Nephron progenitor cell (in vitro differentiated cells): ENCODE measurements around the gene MBNL3.

Source experiments
- DNase-seq: peaks from one replicate; pipeline ENCODE4 v3.0.0; 2021
- H3K27ac Mint-ChIP-seq: 2 replicates; pipeline ENCODE4 v1.8.0; 2021; ENCODE audit warnings: mild to moderate bottlenecking, moderate library complexity, mixed read lengths
- H3K27me3 Mint-ChIP-seq: 2 replicates; pipeline ENCODE4 v1.8.0; 2021; ENCODE audit warnings: mild to moderate bottlenecking, low read depth, mixed read lengths; ENCODE audit not compliant: poor library complexity
- H3K36me3 Mint-ChIP-seq: 2 replicates; pipeline ENCODE4 v1.8.0; 2021; ENCODE audit warnings: low read depth, mixed read lengths
- H3K4me1 Mint-ChIP-seq: 2 replicates; pipeline ENCODE4 v1.8.0; 2021; ENCODE audit warnings: mixed read lengths
- H3K4me3 Mint-ChIP-seq: 2 replicates; pipeline ENCODE4 v1.8.0; 2021; ENCODE audit warnings: mild to moderate bottlenecking, moderate library complexity, mixed read lengths
- H3K9me3 Mint-ChIP-seq: 2 replicates; pipeline ENCODE4 v1.8.0; 2021; ENCODE audit warnings: mild to moderate bottlenecking, moderate library complexity, mixed read lengths
- CTCF ChIP-seq: fragments of 200-600 bp; sonication (generic); IDR thresholded peaks from 2 replicates; pipeline ENCODE4 v1.5.0; 2021; ENCODE audit warnings: antibody characterized with exemption

The MBNL3 gene

GRCh38 chrX:132486599-132487178, 2.1 kb downstream of the MBNL3 start:
- no peak for TF ChIP-seq CTCF
- Mint-ChIP-seq H3K4me1 (peaks cover 80% of the 10 kb centered on the region), H3K9me3 (no peaks in the 10 kb centered on the region), H3K27ac (no peak overlapping the region), H3K36me3 (no peaks in the 10 kb centered on the region), H3K27me3 (peaks cover 69% of the 10 kb centered on the region), H3K4me3 (peak overlapping the region; percentile 88)
- no peak for DNase-seq

GRCh38 chrX:132483951-132484350, 4.9 kb downstream of the MBNL3 start:
- Mint-ChIP-seq H3K36me3 (no peaks in the 10 kb centered on the region), H3K4me1 (peaks cover 96% of the 10 kb centered on the region), H3K9me3 (no peaks in the 10 kb centered on the region), H3K27me3 (peaks cover 50% of the 10 kb centered on the region), H3K27ac (no peak overlapping the region), H3K4me3 (no peak overlapping the region)
- TF ChIP-seq CTCF = no peak
- DNase-seq = no peak

GRCh38 chrX:132483488-132483887, 5.3 kb downstream of the MBNL3 start:
- Mint-ChIP-seq H3K9me3 (no peaks in the 10 kb centered on the region), H3K4me1 (peaks cover 93% of the 10 kb centered on the region), H3K27ac (no peak overlapping the region), H3K4me3 (peak overlapping the region; percentile 22), H3K27me3 (peaks cover 52% of the 10 kb centered on the region), H3K36me3 (no peaks in the 10 kb centered on the region)
- no peak for TF ChIP-seq CTCF
- no peak for DNase-seq

GRCh38 chrX:132482632-132483031, 6.2 kb downstream of the MBNL3 start:
- Mint-ChIP-seq H3K9me3 (no peaks in the 10 kb centered on the region), H3K4me3 (no peak overlapping the region), H3K4me1 (peaks cover 89% of the 10 kb centered on the region), H3K27ac (no peak overlapping the region), H3K27me3 (peaks cover 52% of the 10 kb centered on the region), H3K36me3 (no peaks in the 10 kb centered on the region)
- TF ChIP-seq CTCF = no peak
- DNase-seq = no peak

- DNase-seq = no peak
- Mint-ChIP-seq H3K9me3 (no peaks in the 10 kb centered on the region), H3K36me3 (no peaks in the 10 kb centered on the region), H3K4me1 (peaks cover 87% of the 10 kb centered on the region), H3K27me3 (peaks cover 52% of the 10 kb centered on the region), H3K4me3 (peak overlapping the region; percentile 55), H3K27ac (peak overlapping the region; percentile 36)
- no peak for TF ChIP-seq CTCF
Observed at GRCh38 chrX:132481449-132481848, 7.4 kb downstream of the MBNL3 start.

- Mint-ChIP-seq H3K9me3 (no peaks in the 10 kb centered on the region), H3K36me3 (no peaks in the 10 kb centered on the region), H3K4me1 (peaks cover 82% of the 10 kb centered on the region), H3K4me3 (peak overlapping the region; percentile 55), H3K27me3 (peaks cover 48% of the 10 kb centered on the region), H3K27ac (peak overlapping the region; percentile 95)
- no peak for TF ChIP-seq CTCF
- DNase-seq = peak; percentile 17
Observed at GRCh38 chrX:132480581-132481203, 8.1 kb downstream of the MBNL3 start.
